ENCODE data around the gene TGFB2.

Gene TGFB2

DNA sequence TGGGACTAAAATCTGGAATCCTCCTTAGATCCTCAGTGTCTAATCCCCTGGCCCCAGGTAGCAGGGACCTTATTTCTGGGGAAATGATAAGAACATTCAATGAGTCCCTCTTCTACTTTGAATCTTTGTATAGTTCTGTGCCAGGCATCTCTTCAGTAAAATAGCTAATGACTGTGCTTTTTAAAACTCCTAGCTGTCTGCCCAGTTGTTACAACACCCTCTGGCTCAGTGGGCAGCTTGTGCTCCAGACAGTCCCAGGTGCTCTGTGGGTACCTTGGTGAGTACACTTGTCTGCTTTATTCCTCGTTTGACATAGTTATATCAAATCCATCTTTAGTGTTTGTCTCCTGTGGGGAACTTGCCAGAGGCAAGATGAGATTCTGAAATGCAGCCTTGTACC, 18.0 kb downstream of the TGFB2 start:
- DNase-seq, result no peak

DNA sequence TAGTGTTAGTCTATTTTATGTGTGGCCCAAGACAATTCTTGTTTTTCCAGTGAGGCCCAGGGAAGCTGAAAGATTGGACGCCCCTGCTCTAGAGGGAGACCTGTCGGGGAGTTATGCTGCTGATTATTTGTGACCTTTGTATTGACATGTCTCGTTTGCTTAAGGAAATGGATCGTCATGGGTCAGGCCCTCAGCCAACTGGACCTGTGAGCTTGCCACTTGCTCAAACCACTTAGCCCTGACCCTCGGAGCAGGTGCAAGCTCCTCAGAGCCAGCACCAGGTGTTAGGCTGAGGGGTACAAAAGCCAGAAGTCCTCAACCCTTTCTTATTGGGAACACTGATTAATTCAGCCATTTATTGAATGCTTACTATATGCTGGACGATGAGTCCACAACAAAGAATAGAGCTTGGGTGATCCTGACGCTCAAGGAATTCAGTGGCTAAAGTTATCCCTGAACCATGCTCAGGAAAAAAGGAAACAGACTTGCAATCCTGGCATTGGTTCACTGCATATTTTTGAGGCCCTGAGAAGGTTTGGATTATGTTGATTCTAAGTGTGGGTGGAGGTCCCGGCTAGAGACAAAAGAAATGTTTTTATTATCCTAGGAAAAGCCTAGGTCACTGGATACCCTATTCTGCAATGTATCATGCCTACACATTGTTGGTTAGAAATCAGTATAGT, 19.0 kb downstream of the TGFB2 start:
- no peak for DNase-seq

- no peak for DNase-seq
Measured at GRCh38 chr1:218365226-218365999, 20.3 kb downstream of the TGFB2 start.

DNA sequence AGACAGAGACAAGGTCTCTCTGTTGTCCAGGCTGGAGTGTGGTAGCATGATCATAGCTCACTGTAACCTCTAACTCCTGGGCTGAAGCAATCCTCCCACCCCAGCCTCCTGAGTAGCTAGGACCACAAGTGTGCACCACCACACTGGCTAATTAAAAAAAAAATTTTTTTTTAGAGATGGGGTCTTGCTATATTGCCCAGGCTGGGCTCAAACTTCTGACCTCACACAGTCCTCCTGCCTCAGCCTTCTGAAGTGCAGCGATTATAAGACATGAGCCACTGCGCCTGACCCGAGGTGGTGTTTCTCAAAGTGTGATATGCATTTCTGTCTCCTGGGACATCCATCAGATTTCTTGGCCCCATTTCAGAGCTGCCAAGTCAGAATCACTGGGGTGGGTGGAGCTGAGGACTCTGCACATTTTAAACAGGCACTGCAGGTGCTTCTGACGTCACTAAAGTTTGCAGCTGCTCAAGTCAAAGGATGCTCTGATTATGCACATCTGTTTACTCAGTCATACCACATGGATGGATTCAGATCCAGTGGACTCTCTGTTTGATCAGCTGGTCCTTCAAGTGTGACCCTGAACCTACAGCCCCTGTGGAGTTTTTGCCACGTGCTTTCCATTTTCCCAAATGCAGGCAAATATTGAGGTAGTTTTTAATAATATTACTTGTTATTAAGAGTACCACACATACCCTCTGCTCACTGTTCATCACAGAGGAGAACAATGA, 21.4 kb downstream of the TGFB2 start:
- DNase-seq, result no peak

DNA sequence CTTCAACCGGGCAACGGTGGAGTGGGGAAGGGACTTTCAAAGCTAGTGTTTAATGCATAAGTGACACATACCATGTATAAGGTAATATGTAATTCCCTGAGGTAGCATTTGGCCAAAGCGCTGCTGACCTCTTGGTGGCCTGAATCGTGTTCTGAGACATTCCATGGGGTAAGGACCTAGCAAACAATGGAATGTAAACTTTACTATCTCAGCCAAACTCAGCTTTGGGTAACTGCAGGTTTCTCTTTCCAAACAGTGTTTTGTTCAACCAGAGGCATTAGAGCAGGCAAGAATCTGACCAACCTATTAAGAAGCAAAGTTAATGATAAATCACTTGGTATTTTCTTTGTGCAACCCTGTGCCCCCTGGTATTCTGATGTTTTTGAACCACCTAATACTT, 22.0 kb downstream of the TGFB2 start:
- no peak for DNase-seq

DNA sequence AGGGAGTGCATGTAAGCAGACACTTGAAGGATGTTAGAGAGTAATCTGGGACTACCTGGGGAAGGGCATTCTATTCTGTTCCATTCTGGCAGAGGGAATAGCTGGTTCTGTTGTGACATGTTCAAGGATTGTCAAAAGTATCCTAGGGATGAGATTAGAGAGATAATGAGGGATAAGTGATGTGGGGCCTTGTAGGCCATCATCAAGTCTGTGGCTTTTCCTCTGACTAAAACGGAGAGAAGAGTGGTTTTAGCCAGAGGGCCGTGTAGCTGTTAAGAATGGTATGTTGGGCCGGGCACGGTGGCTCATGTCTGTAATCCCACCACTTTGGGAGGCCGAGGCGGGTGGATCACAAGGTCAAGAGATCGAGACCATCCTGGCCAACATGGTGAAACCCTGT, 23.6 kb downstream of the TGFB2 start:
- DNase-seq, result no peak

- DNase-seq, result no peak
Measured at GRCh38 chr1:218369688-218370511, 24.8 kb downstream of the TGFB2 start.

DNA sequence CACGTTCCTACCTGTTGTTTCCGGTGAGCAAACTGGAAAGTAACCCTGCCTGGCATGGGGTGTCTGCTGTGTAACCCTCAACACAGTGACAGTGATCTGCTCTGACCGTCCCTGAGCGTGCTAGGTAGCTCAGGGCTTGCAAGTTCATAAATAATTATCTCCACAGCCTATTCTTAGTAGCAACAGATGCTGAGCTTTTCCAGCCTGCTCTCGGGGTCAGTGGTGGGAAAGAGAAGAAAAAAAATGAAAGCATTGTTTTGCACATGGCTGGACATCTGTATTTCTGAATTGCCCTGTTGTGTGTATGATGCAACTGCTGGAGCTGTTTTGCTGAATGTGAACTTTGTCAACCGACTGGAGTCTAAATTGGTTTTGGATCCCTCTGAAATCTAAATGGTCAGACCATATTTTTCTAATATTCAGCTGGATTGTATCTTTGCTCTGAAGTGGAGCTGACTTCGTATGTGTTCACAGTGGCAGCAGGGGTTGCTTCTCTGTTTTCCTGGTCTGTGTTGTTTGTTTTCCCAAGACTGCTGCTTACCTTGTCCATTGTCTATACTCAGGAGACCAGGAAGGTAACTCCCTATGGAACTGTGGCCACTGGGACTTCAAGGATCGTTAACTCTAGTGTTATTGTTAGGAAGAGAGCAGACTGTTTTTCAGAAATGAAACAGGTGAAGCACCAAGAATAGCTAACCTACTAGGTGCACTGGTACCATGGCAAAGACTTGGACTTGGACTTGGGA, 27.0 kb downstream of the TGFB2 start:
- no peak for DNase-seq

GRCh38 chr1:218374401-218375353, 29.5 kb downstream of the TGFB2 start:
- no peak for DNase-seq

GRCh38 chr1:218376722-218377121, 31.6 kb downstream of the TGFB2 start:
- DNase-seq, result no peak

GRCh38 chr1:218377143-218377660, 32.1 kb downstream of the TGFB2 start:
- peak; percentile 55 for DNase-seq

DNA sequence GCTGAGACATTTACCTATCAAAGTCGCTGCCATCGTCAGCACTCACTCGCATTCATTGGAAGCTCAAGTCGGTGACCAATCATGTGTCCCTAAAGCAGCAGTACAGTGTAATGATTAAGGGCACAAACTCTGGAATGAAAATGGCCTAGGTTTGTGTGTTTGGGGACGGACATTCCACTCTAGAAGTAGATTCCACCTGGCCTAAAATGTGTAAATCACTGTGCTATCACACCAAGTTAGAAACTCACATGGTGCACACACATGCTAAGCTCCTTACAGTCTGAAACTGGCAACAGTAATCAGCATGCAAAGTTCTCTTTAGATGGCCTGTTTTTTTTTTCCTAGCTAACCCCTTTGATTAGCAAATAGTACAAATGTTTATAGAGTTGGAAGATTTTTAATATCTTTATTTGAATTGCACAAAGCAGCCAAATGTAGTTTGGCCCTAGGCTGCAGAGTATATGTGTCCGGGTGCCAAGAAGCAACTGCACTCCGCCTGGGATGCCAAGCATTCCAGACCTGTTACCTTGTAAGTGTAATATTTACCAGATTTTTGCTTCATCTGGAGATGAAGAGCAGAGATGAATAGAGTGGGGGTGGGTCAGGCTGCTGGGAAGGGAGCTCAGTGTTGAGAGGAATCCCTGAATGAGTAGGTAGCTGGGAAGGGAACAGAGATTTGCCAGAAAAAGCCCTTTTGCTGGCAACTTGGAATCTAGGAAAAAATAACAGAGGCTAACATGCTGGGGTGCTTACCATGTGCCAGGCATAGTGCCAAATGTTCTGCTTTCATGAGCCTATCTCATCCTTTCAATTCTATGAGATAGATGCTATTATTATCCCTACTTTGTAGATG, 35.2 kb downstream of the TGFB2 start:
- DNase-seq, result no peak

DNA sequence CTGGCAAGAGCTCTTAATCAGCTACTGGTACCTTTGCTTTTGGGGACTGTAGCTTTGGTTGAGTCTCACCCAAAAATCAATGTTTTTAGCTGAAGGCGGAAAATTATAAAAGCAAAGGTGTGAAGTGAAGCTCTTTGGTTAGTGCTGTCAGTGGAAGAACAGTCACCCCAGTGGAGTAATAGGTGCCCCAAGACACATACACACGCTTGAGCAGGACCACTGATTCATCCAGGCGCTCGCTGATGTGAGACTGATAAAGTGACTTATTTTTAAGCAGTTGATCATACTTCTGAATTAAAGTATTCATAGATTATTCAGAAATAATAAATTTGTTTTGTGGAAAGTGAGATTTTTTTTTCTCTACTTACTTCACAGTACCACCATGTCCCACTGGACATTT, 37.1 kb downstream of the TGFB2 start:
- no peak for DNase-seq

DNA sequence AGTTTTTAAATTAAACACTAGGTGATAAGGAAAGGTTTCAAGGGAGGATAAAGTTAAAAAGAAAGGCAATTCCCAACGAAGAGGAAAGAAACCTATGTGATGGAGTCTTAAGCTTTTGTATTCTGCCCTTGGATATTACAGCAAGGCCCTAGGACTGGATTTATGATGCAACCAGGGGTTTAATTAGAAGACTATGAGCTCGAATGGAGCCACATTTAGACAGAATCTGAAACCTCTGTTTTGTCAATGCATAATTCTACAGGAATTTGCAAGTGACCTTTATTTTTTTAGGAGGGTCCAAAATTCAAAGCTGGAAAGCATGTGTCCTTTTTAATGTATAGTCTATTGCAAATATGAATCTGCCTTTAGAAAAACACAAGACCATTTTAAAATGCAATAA, 37.9 kb downstream of the TGFB2 start:
- no peak for DNase-seq

- DNase-seq, result no peak
Measured at GRCh38 chr1:218383681-218384080, 38.5 kb downstream of the TGFB2 start.

- no peak for DNase-seq
Measured at GRCh38 chr1:218384581-218384993, 39.5 kb downstream of the TGFB2 start.

- no peak for DNase-seq
Measured at GRCh38 chr1:218388591-218388990, 43.5 kb downstream of the TGFB2 start.

DNA sequence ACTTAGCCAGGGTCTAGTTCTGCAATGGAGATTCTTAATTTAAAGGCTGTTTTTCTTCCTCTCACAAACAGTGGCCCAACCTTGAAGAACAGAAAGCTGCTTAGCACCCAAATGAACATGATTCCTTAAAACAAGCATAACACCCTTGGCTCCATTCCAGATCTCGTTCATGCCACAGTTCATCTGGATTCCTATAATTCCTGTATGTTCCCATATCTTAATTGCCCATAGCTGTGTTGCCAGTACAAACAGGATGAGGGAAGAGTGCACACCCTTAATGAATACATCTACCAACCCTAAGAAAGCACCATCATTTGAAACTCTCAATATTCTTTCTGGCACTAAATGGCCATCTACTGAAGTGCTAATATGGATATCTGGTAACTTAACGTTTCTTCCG, 45.5 kb downstream of the TGFB2 start:
- no peak for DNase-seq

GRCh38 chr1:218392780-218393179, 47.6 kb downstream of the TGFB2 start:
- no peak for DNase-seq

DNA sequence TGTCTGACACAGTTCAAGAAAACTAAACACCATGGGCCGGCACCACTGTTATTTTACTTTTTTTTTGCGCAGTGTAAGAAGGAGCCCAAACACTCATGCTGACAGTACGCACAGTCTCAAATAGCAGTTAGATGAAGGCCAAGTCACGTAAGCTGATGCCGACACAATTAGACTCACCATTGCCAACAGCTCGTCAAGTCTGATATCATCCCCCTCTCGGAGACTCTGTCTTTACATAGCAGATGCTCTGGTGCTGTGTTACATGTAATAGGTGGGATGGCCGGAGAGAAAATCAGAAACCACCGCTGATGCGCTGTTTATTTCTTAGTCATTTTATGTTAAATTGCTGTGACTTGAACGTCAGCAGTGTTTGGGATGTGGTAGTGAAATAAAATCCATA, 49.3 kb downstream of the TGFB2 start:
- no peak for DNase-seq
